Measurements from ENCODE around the gene SLC66A2.

Gene SLC66A2

GRCh38 chr18:79982736-79983135 is 31.3 kb upstream of the SLC66A2 start:
- peak overlapping the region; percentile 66 for H3K27ac ChIP-seq (replicated peaks)
- TF ChIP-seq POLR2AphosphoS5 (IDR thresholded peaks at IDR 0.05; ENCODE audit: low read depth) (peak; percentile 36; the same call in 1 of the 2 replicates), CTCF (IDR thresholded peaks at IDR 0.05; ENCODE audit: insufficient read depth, low read length) (no peak), SPI1 (IDR thresholded peaks at IDR 0.05; ENCODE audit: borderline replicate concordance, low read depth) (peak; percentile 63; the same call in 1 of the 2 replicates), GABPA (IDR thresholded peaks at IDR 0.05; ENCODE audit: low read depth) (no peak)
- H3K4me3 ChIP-seq (replicated peaks; ENCODE audit: insufficient read depth, low read length): no peak overlapping the region
- H3K27me3 ChIP-seq (ENCODE audit: insufficient read depth, poor library complexity, severe bottlenecking): no peaks in the 10 kb centered on the region
- peak; percentile 72 to 90 for DNase-seq (ENCODE audit: low read depth in 1 of 2, low spot score in 1 of 2)

GRCh38 chr18:79980585-79980984 is 29.1 kb upstream of the SLC66A2 start:
- TF ChIP-seq GABPA (IDR thresholded peaks at IDR 0.05; ENCODE audit: low read depth) (no peak), POLR2AphosphoS5 (IDR thresholded peaks at IDR 0.05; ENCODE audit: low read depth) (no peak), REST (IDR thresholded peaks at IDR 0.05; ENCODE audit: insufficient replicate concordance, low read depth) (no peak), CTCF (IDR thresholded peaks at IDR 0.05; ENCODE audit: insufficient read depth, low read length) (no peak), SPI1 (IDR thresholded peaks at IDR 0.05; ENCODE audit: borderline replicate concordance, low read depth) (no peak)
- Histone ChIP-seq H3K27me3 (ENCODE audit: insufficient read depth, poor library complexity, severe bottlenecking) (no peaks in the 10 kb centered on the region), H3K4me3 (replicated peaks; ENCODE audit: insufficient read depth, low read length) (no peak overlapping the region), H3K27ac (replicated peaks) (no peak overlapping the region)
- DNase-seq (ENCODE audit: low read depth in 1 of 2, low spot score in 1 of 2): no peak

- H3K4me3 ChIP-seq (replicated peaks; ENCODE audit: insufficient read depth, low read length): no peak overlapping the region
- H3K27me3 ChIP-seq (ENCODE audit: insufficient read depth, poor library complexity, severe bottlenecking): no peaks in the 10 kb centered on the region
- TF ChIP-seq CTCF (IDR thresholded peaks at IDR 0.05; ENCODE audit: insufficient read depth, low read length) (no peak), SPI1 (IDR thresholded peaks at IDR 0.05; ENCODE audit: borderline replicate concordance, low read depth) (no peak), GABPA (IDR thresholded peaks at IDR 0.05; ENCODE audit: low read depth) (no peak), POLR2AphosphoS5 (IDR thresholded peaks at IDR 0.05; ENCODE audit: low read depth) (no peak), REST (IDR thresholded peaks at IDR 0.05; ENCODE audit: insufficient replicate concordance, low read depth) (no peak)
- no peak overlapping the region for H3K27ac ChIP-seq (replicated peaks)
- no peak for DNase-seq (ENCODE audit: low read depth in 1 of 2, low spot score in 1 of 2)
Measured at GRCh38 chr18:79979843-79980242, 28.4 kb upstream of the SLC66A2 start.
